SK-N-SH (cell line): ENCODE measurements around the gene COQ9. TPM values are rescaled to one million over a fixed set of nuclear protein-coding genes. Genes with fewer than 3 reads are reported as not detected.

ENCODE experiments used
- CTCF ChIA-PET: fragments of 300-600, 350-600 bp; formaldehyde crosslinking; extraction: SDS; loops from one replicate; lab custom pipeline; 2021; lab: Yijun Ruan, JAX
- POLR2A ChIA-PET: fragments of 350-600 bp; sonication (Branson Sonifier 250); formaldehyde crosslinking; extraction: SDS; loops from one replicate; lab custom pipeline; 2020; ENCODE audit warnings: antibody characterized with exemption, inconsistent platforms; lab: Yijun Ruan, JAX
- DNase-seq: peaks from one replicate; pipeline ENCODE4 v3.0.0; 2012
- H2AFZ ChIP-seq: fragments of 200-600 bp; sonication (generic); 2 replicates; pipeline ENCODE4 v1.8.1; 2016; ENCODE audit warnings: antibody characterized with exemption, mild to moderate bottlenecking, low read depth
- H3F3A ChIP-seq: fragments of 200-600 bp; sonication (generic); replicated peaks from 2 replicates; pipeline ENCODE3; 2016; ENCODE audit warnings: antibody characterized with exemption, mild to moderate bottlenecking; ENCODE audit not compliant: insufficient read depth
- H3K27ac ChIP-seq, 2 experiments: fragments of 200-500 bp in 1 of 2; fragments of 200-600 bp in 1 of 2; sonication (Bioruptor generic) in 1 of 2; sonication (generic), shearing (Covaris generic) in 1 of 2; 2 replicates each; pipeline versions ENCODE4 v1.5.1 to v1.6.1; 2014 to 2016; ENCODE audit warnings: low read depth in 2 of 2, inconsistent platforms in 1 of 2, low read length in 1 of 2, mild to moderate bottlenecking in 1 of 2, mixed read lengths in 1 of 2
- H3K27me3 ChIP-seq: fragments of 200-600 bp; sonication (generic), shearing (Covaris generic); 2 replicates; pipeline ENCODE4 v1.6.1; 2016; ENCODE audit warnings: mixed run types; ENCODE audit not compliant: insufficient read depth
- H3K36me3 ChIP-seq, 2 experiments: fragments of 200-500 bp in 1 of 2; fragments of 200-600 bp in 1 of 2; sonication (Bioruptor generic) in 1 of 2; sonication (generic) in 1 of 2; replicated peaks in 1 of 2; 2 replicates each; pipeline versions ENCODE3 to v1.5.1; 2014 to 2016; ENCODE audit warnings: low read length in 1 of 2, mild to moderate bottlenecking in 1 of 2; ENCODE audit not compliant: insufficient read depth in 2 of 2, control insufficient read depth in 1 of 2
- H3K4me1 ChIP-seq, 2 experiments: fragments of 200-500 bp in 1 of 2; fragments of 200-600 bp in 1 of 2; sonication (Bioruptor generic) in 1 of 2; sonication (generic), shearing (Covaris generic) in 1 of 2; 2 replicates each; pipeline versions ENCODE4 v1.5.1 to v1.6.1; 2014 to 2016; ENCODE audit warnings: low read depth in 1 of 2, low read length in 1 of 2, mixed run types in 1 of 2; ENCODE audit not compliant: insufficient read depth in 2 of 2, control insufficient read depth in 1 of 2
- H3K4me2 ChIP-seq: fragments of 200-600 bp; sonication (generic), shearing (Covaris generic); 2 replicates; pipeline ENCODE4 v1.6.1; 2017; ENCODE audit warnings: mixed run types
- H3K4me3 ChIP-seq, 2 experiments: fragments of 200-500 bp in 1 of 2; fragments of 200-600 bp in 1 of 2; sonication (Bioruptor generic) in 1 of 2; sonication (generic), shearing (Covaris generic) in 1 of 2; 2 replicates each; pipeline versions ENCODE4 v1.5.1 to v1.8.1; 2014 to 2016; ENCODE audit warnings: low read depth in 2 of 2, inconsistent platforms in 1 of 2, low read length in 1 of 2, mild to moderate bottlenecking in 1 of 2, mixed read lengths in 1 of 2, moderate library complexity in 1 of 2
- H3K79me2 ChIP-seq: fragments of 200-600 bp; sonication (generic); 2 replicates; pipeline ENCODE4 v1.8.1; 2017; ENCODE audit warnings: mild to moderate bottlenecking; ENCODE audit not compliant: insufficient read depth
- H3K9ac ChIP-seq: fragments of 200-600 bp; sonication (generic); 2 replicates; pipeline ENCODE4 v1.6.1; 2017; ENCODE audit warnings: mixed run types
- H3K9me2 ChIP-seq: fragments of 200-600 bp; sonication (generic); 2 replicates; pipeline ENCODE4 v1.6.1; 2017; ENCODE audit warnings: mixed run types
- H3K9me3 ChIP-seq: fragments of 200-600 bp; sonication (generic); 2 replicates; pipeline ENCODE4 v1.6.1; 2017; ENCODE audit warnings: mixed run types, mild to moderate bottlenecking, moderate library complexity
- H4K20me1 ChIP-seq: fragments of 200-600 bp; sonication (generic); 2 replicates; pipeline ENCODE4 v1.6.1; 2017; ENCODE audit warnings: mild to moderate bottlenecking, mixed run types; ENCODE audit not compliant: insufficient read depth
- ELF1 ChIP-seq: IDR thresholded peaks from 2 replicates; pipeline ENCODE4 v1.4.0; 2012
- EZH2phosphoT487 ChIP-seq: fragments of 200-600 bp; sonication (generic); IDR thresholded peaks from 2 replicates; pipeline ENCODE4 v1.6.1; 2017; ENCODE audit warnings: low read depth, mixed run types, mild to moderate bottlenecking, antibody characterized with exemption, moderate library complexity, borderline replicate concordance
- MXI1 ChIP-seq: IDR thresholded peaks from 2 replicates; pipeline ENCODE4 v1.6.1; 2012; ENCODE audit warnings: mild to moderate bottlenecking, low read depth, low read length, improper control_type of control experiment
- SMC3 ChIP-seq: IDR thresholded peaks from 2 replicates; pipeline ENCODE4 v1.6.1; 2012; ENCODE audit warnings: low read depth, low read length, improper control_type of control experiment
- TCF12 ChIP-seq: IDR thresholded peaks from 2 replicates; pipeline ENCODE4 v1.4.0; 2012
- WGBS: methylation state at CpG from one replicate; pipeline ENCODE4 v1.1.6; 2017; ENCODE audit warnings: low lambda C conversion rate; 5-methylcytosine and 5-hydroxymethylcytosine counted together
- polyA plus RNA-seq, 3 experiments: library from polyadenylated mRNA; depleted of rRNA; stranded (reverse); fragments of >200 nt; gene quantifications; 2 replicates each; pipeline ENCODE4 v1.2.3, GENCODE V29; 2012
- TF ChIP-seq, protein P1 (sequence below): fragments of 150-350 bp; IDR thresholded peaks from 2 replicates; pipeline ENCODE4 v1.6.1; 2016; ENCODE audit warnings: mild to moderate bottlenecking, low read depth, low read length
- TF ChIP-seq, protein P2 (sequence below): IDR thresholded peaks from 2 replicates; pipeline ENCODE4 v1.4.0; 2012; ENCODE audit warnings: low read depth
- TF ChIP-seq, protein P3 (sequence below): IDR thresholded peaks from 2 replicates; pipeline ENCODE4 v1.6.1; 2012; ENCODE audit warnings: mild to moderate bottlenecking, low read depth, low read length, moderate library complexity

The COQ9 gene
- polyA plus RNA-seq, 1 of the 3 experiments (the other 2 are of a cell fraction), result 81.2 TPM

DNA sequence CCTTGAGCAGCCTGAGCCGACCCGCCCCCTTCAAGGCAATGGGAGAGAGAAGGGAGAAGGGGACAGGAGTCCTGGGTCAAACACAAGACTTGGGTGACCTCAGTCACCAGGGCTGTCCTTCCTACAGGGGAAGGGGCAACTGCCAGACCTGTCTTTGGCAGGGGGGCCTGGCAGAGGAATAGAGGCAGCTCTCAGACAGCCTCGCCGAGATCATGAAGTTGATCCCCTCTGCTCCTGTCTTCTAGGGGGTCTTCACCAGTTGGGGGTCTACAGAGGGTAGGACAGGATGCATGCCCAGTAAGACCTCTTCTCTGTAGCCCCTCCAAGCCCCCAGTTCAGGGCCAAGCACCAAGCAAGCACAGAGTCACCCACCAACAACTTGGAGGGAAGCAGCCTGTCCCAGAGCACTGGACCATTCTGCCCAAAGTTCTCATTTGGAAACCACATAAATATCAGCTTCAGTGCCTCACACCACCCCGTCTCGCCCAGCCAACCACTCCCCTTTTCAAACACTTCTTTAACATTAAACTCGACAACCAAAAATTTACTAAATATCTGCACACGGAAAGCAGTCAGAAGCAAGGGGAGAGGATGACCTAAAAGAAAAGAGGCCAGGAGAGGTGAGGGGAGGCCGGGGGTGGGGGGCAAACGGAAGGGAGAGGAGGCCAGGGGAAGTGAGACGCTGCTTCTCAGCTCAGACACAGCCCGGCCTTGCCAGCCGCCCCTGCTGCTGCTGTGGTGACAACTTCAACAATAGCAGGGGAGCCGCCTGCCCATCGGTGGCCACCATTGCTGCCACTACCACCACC lies 31.3 kb downstream of the COQ9 start:
- H3K36me3 ChIP-seq, result peaks cover 0 to 13% of the 10 kb centered on the region in 2 experiments
- 0 out of 2 replicates have a peak, but pooled peaks cover 6% of the 10 kb centered on the region for H4K20me1 ChIP-seq
- H2AFZ ChIP-seq, result no peak overlapping the region
- no peaks in the 10 kb centered on the region for H3K9me2 ChIP-seq
- H3F3A ChIP-seq, result peaks cover 5% of the 10 kb centered on the region
- H3K9ac ChIP-seq, result no peak overlapping the region
- TF ChIP-seq MXI1 (no peak), SMC3 (no peak), EZH2phosphoT487 (no peak), TCF12 (no peak), ELF1 (no peak)
- TF ChIP-seq, protein P1, sequence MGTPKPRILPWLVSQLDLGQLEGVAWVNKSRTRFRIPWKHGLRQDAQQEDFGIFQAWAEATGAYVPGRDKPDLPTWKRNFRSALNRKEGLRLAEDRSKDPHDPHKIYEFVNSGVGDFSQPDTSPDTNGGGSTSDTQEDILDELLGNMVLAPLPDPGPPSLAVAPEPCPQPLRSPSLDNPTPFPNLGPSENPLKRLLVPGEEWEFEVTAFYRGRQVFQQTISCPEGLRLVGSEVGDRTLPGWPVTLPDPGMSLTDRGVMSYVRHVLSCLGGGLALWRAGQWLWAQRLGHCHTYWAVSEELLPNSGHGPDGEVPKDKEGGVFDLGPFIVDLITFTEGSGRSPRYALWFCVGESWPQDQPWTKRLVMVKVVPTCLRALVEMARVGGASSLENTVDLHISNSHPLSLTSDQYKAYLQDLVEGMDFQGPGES, result no peak
- TF ChIP-seq, protein P2, sequence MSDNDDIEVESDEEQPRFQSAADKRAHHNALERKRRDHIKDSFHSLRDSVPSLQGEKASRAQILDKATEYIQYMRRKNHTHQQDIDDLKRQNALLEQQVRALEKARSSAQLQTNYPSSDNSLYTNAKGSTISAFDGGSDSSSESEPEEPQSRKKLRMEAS, result no peak
- TF ChIP-seq, protein P3, sequence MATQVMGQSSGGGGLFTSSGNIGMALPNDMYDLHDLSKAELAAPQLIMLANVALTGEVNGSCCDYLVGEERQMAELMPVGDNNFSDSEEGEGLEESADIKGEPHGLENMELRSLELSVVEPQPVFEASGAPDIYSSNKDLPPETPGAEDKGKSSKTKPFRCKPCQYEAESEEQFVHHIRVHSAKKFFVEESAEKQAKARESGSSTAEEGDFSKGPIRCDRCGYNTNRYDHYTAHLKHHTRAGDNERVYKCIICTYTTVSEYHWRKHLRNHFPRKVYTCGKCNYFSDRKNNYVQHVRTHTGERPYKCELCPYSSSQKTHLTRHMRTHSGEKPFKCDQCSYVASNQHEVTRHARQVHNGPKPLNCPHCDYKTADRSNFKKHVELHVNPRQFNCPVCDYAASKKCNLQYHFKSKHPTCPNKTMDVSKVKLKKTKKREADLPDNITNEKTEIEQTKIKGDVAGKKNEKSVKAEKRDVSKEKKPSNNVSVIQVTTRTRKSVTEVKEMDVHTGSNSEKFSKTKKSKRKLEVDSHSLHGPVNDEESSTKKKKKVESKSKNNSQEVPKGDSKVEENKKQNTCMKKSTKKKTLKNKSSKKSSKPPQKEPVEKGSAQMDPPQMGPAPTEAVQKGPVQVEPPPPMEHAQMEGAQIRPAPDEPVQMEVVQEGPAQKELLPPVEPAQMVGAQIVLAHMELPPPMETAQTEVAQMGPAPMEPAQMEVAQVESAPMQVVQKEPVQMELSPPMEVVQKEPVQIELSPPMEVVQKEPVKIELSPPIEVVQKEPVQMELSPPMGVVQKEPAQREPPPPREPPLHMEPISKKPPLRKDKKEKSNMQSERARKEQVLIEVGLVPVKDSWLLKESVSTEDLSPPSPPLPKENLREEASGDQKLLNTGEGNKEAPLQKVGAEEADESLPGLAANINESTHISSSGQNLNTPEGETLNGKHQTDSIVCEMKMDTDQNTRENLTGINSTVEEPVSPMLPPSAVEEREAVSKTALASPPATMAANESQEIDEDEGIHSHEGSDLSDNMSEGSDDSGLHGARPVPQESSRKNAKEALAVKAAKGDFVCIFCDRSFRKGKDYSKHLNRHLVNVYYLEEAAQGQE, result no peak
- WGBS, result 50% methylated on average over 11 of the region's 15 CpGs
- peaks cover 7% of the 10 kb centered on the region; the same call in 1 of the 2 replicates for H3K79me2 ChIP-seq
- H3K27me3 ChIP-seq, result no peaks in the 10 kb centered on the region
- CTCF ChIA-PET, result interaction anchor here (0.5 to 21.0 kb wide), 7 partner anchors 8 to 178 kb away, joined by 3 to 354 read pairs (median 4); partner anchors contain the start of gene POLR2C
- peak overlapping the region in 1 of 2 experiments; percentile 90; a peak in 2 of 4 replicates for H3K27ac ChIP-seq
- peaks cover 14 to 86% of the 10 kb centered on the region in 2 experiments; a peak in 3 of 4 replicates for H3K4me1 ChIP-seq
- peak overlapping the region; percentile 48 to 58 for H3K4me3 ChIP-seq
- peak overlapping the region; percentile 86 for H3K4me2 ChIP-seq
- no peak for DNase-seq
- POLR2A ChIA-PET, result interaction anchor here (0.8 to 10.0 kb wide), 4 partner anchors 16 to 101 kb away, joined by 3 to 152 read pairs (median 7); partner anchors contain the start of gene POLR2C
- no peaks in the 10 kb centered on the region for H3K9me3 ChIP-seq
